HG03103 (cell line): ENCODE results near the gene RIF1.
"Not testable (repeated sequence)": the region's sequence is repeated elsewhere in the genome, so short reads cannot be mapped to it uniquely, and the experiment has no call there.

Experiments
- ATAC-seq: cut with Tn5 transposase; IDR thresholded peaks from one replicate; pipeline ENCODE4 v1.9.1; 2021; ENCODE audit warnings: low read depth; ENCODE audit not compliant: unreplicated experiment

RIF1 gene

GRCh38 chr2:151408788-151409600 lies 708 bp upstream of the RIF1 start:
- no peak for ATAC-seq

- ATAC-seq = peak; percentile 30
Measured at GRCh38 chr2:151410485-151410834, 758 bp downstream of the RIF1 start.

- no peak for ATAC-seq
Measured at GRCh38 chr2:151417650-151418049, 7.9 kb downstream of the RIF1 start.

- not testable (repeated sequence) for ATAC-seq
Measured at GRCh38 chr2:151421681-151422080, 12.0 kb downstream of the RIF1 start.

GRCh38 chr2:151422917-151423439 lies 13.3 kb downstream of the RIF1 start:
- ATAC-seq = peak; percentile 54

GRCh38 chr2:151423760-151424159 lies 14.1 kb downstream of the RIF1 start:
- ATAC-seq = no peak

- ATAC-seq = no peak
Measured at GRCh38 chr2:151437630-151438029, 27.9 kb downstream of the RIF1 start.

GRCh38 chr2:151438506-151438905 lies 28.8 kb downstream of the RIF1 start:
- ATAC-seq = no peak

GRCh38 chr2:151439127-151439526 lies 29.4 kb downstream of the RIF1 start:
- ATAC-seq = no peak

- ATAC-seq = no peak
Measured at GRCh38 chr2:151459358-151459757, 49.7 kb downstream of the RIF1 start.

GRCh38 chr2:151465771-151466170 lies 56.1 kb downstream of the RIF1 start:
- ATAC-seq = no peak

- no peak for ATAC-seq
Measured at GRCh38 chr2:151470556-151470955, 60.9 kb downstream of the RIF1 start.

- ATAC-seq = no peak
Measured at GRCh38 chr2:151472966-151473365, 63.3 kb downstream of the RIF1 start.

GRCh38 chr2:151475071-151475470 lies 65.4 kb downstream of the RIF1 start:
- ATAC-seq = no peak

GRCh38 chr2:151476287-151476686 lies 66.6 kb downstream of the RIF1 start:
- no peak for ATAC-seq

GRCh38 chr2:151478011-151478410 lies 68.3 kb downstream of the RIF1 start:
- no peak for ATAC-seq

- ATAC-seq = no peak
Measured at GRCh38 chr2:151481744-151482143, 72.0 kb downstream of the RIF1 start.

- ATAC-seq = no peak
Measured at GRCh38 chr2:151482171-151482725, 72.5 kb downstream of the RIF1 start.

GRCh38 chr2:151483546-151483945 lies 73.8 kb downstream of the RIF1 start:
- no peak for ATAC-seq

GRCh38 chr2:151484100-151484499 lies 74.4 kb downstream of the RIF1 start:
- no peak for ATAC-seq

GRCh38 chr2:151486053-151486452 lies 76.4 kb downstream of the RIF1 start:
- no peak for ATAC-seq

- ATAC-seq = no peak
Measured at GRCh38 chr2:151490276-151490675, 80.6 kb downstream of the RIF1 start.
